Measurements from ENCODE around the gene RBM39. TPM values are rescaled to one million over a fixed set of nuclear protein-coding genes. Genes with fewer than 3 reads are reported as not detected.

Gene RBM39
- total and polyA plus RNA-seq, 2 of the 8 experiments (the other 6 are each of a cell fraction or from before 2014, with no cell fraction given) = 78.0 to 219 TPM

GRCh38 chr20:35791821-35792220 is 49.8 kb upstream of the RBM39 start:
- H3K79me1 ChIP-seq (ENCODE audit: low read depth, low read length) = peaks cover 16% of the 10 kb centered on the region
- H3K18ac ChIP-seq (ENCODE audit: extremely low read depth, low read length) = no peak overlapping the region
- H4K8ac ChIP-seq (ENCODE audit: extremely low read depth, insufficient read depth, low read length) = no peak overlapping the region
- no peaks in the 10 kb centered on the region for H3K27me3 ChIP-seq (replicated peaks in 1 of 4; ENCODE audit: control insufficient read depth in 3 of 4, extremely low read depth in 1 of 4, insufficient read depth in 3 of 4, low read length in 3 of 4)
- no peak overlapping the region for H3K4me2 ChIP-seq (ENCODE audit: insufficient read depth in 1 of 2, low read depth in 2 of 2, low read length in 2 of 2)
- no peaks in the 10 kb centered on the region; a peak in 1 of 7 replicates for H3K4me1 ChIP-seq (replicated peaks in 1 of 4; ENCODE audit: control insufficient read depth in 3 of 4, insufficient read depth in 4 of 4, low read length in 3 of 4)
- H3K23ac ChIP-seq (ENCODE audit: insufficient read length) = no peak overlapping the region
- H2BK5ac ChIP-seq (ENCODE audit: low read depth, low read length) = 0 out of 2 replicates have a peak overlapping the region, but pooled peaks have one; percentile 52
- FAIRE-seq (no peak), DNase-seq (ENCODE audit: low read depth in 1 of 2, low spot score in 2 of 2) (no peak)
- no peak overlapping the region for H3K4ac ChIP-seq (replicated peaks; ENCODE audit: insufficient read length, low read depth, low read length)
- no peak overlapping the region for H4K5ac ChIP-seq (ENCODE audit: insufficient read length, low read depth, low read length)
- H4K91ac ChIP-seq (replicated peaks; ENCODE audit: insufficient read length, low read length) = no peak overlapping the region
- H3K79me2 ChIP-seq (ENCODE audit: control insufficient read depth in 1 of 2, insufficient read depth in 2 of 2, low read length in 2 of 2) = peaks cover 4 to 54% of the 10 kb centered on the region in 2 experiments; a peak in 3 of 4 replicates
- no peak overlapping the region for H2BK12ac ChIP-seq (ENCODE audit: low read depth, low read length)
- TF ChIP-seq TEAD4 (IDR thresholded peaks at IDR 0.05; ENCODE audit: low read depth, low read length) (no peak), HDAC2 (IDR thresholded peaks at IDR 0.05; ENCODE audit: borderline replicate concordance in 1 of 2, low read depth in 2 of 2, low read length in 2 of 2) (no peak), CBX5 (IDR thresholded peaks at IDR 0.05; ENCODE audit: low read depth, low read length) (no peak), POLR2AphosphoS5 (IDR thresholded peaks at IDR 0.05; ENCODE audit: low read depth, low read length) (no peak), JUND (IDR thresholded peaks at IDR 0.05; ENCODE audit: low read length) (no peak), BCL11A (IDR thresholded peaks at IDR 0.05; ENCODE audit: low read depth in 2 of 2, low read length in 2 of 2) (no peak), YY1 (IDR thresholded peaks at IDR 0.05; ENCODE audit: low read depth, low read length) (no peak), RNF2 (IDR thresholded peaks at IDR 0.05; ENCODE audit: borderline replicate concordance, low read depth, low read length, missing control alignments, poor library complexity, severe bottlenecking) (no peak), RFX5 (IDR thresholded peaks at IDR 0.05; ENCODE audit: borderline replicate concordance, low read depth, low read length) (no peak), RAD21 (IDR thresholded peaks at IDR 0.05 in 1 of 2, conservative IDR thresholded peaks at IDR 0.05 in 1 of 2; ENCODE audit: low read depth in 2 of 2, low read length in 2 of 2) (no peak), CHD2 (IDR thresholded peaks at IDR 0.05; ENCODE audit: low read length) (no peak)
- H3K56ac ChIP-seq (replicated peaks; ENCODE audit: insufficient read length, low read depth, low read length) = no peak overlapping the region
- H3K14ac ChIP-seq (ENCODE audit: insufficient read length) = no peak overlapping the region
- no peaks in the 10 kb centered on the region for H3K9me3 ChIP-seq (ENCODE audit: insufficient read depth in 2 of 2, low read depth in 1 of 2, low read length in 1 of 2)
- H3K23me2 ChIP-seq (ENCODE audit: low read depth, low read length) = no peaks in the 10 kb centered on the region
- no peak overlapping the region for H3K4me3 ChIP-seq (ENCODE audit: extremely low read depth in 1 of 4, insufficient read depth in 2 of 4, low read depth in 3 of 4, low read length in 4 of 4)
- ChIA-PET CTCF (ENCODE audit: partially characterized antibody) (interaction anchor here (0.6 kb wide), 1 partner anchor 523 kb away, joined by 3 read pairs; no protein-coding TSS in a partner anchor), POLR2A (ENCODE audit: partially characterized antibody) (no interaction called here)
- no peak overlapping the region for H2BK20ac ChIP-seq (ENCODE audit: low read length)
- WGBS, 2 experiments (ENCODE audit: extremely low coverage in 1 of 2, insufficient coverage in 1 of 2, insufficient read length in 1 of 2, insufficient replicate concordance in 2 of 2, low coverage in 1 of 2, low lambda C conversion rate in 2 of 2, missing lambda C conversion rate in 1 of 2) = 78% methylated on average over 3 of the region's 3 CpGs; no CpG with 5 or more reads in 1 of the 2 experiments
- H3K27ac ChIP-seq (ENCODE audit: low read depth, low read length) = no peak overlapping the region
- peaks cover 3 to 9% of the 10 kb centered on the region in 2 experiments for H4K20me1 ChIP-seq (replicated peaks in 1 of 2; ENCODE audit: control insufficient read depth in 1 of 2, insufficient read depth in 2 of 2, low read length in 2 of 2)
- no peak overlapping the region for H2AK5ac ChIP-seq (ENCODE audit: low read depth, low read length)
- no peaks in the 10 kb centered on the region for H3K36me3 ChIP-seq (ENCODE audit: control insufficient read depth in 2 of 4, insufficient read depth in 4 of 4, low read length in 3 of 4)
- no peak overlapping the region for H2BK15ac ChIP-seq (ENCODE audit: low read length)
- no peak overlapping the region for H2AFZ ChIP-seq (ENCODE audit: low read length)
- H2BK120ac ChIP-seq (replicated peaks; ENCODE audit: low read depth, low read length) = no peak overlapping the region
- no peak overlapping the region for H3K9ac ChIP-seq (replicated peaks in 1 of 4; ENCODE audit: extremely low read depth in 1 of 4, low read depth in 3 of 4, low read length in 3 of 4)
